ENCODE measurements around the gene RASSF3.

DNA sequence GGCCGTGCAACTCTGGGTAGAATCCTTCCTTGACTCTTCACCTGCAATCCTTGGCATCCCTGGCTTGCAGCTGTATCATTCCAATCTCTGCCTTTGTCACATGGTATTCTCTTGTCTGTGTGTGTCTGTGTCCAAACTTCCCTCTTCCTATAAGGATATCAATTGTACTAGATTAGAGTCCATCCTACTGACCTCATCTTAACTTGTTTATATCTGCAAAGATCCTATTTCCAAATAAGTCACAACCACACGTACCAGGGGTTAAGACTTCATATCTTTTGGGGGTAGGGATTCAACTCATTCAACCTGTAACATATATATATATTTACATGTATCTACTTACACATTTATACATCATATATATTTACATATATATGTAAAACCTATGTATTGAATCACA lies 29.6 kb upstream of the RASSF3 start:
- TF ChIP-seq GATA2 (IDR thresholded peaks at IDR 0.05; ENCODE audit: low read depth, low read length) (no peak), GATA3 (IDR thresholded peaks at IDR 0.05; ENCODE audit: low read depth, low read length) (no peak)

All from SH-SY5Y (cell line).